K562 (cell line): Measurements from ENCODE around the gene AMBRA1. TPM values are rescaled to one million over a fixed set of nuclear protein-coding genes. Genes with fewer than 3 reads are reported as not detected.

Source experiments
- CHD4 ChIP-seq: fragments of 200-600 bp; sonication (generic); IDR thresholded peaks from 3 replicates; pipeline ENCODE4 v1.6.1; 2012; ENCODE audit warnings: low read depth, mild to moderate bottlenecking, mixed read lengths, low read length, inconsistent platforms; ENCODE audit not compliant: insufficient read depth, insufficient replicate concordance, poor library complexity, severe bottlenecking
- HCFC1 ChIP-seq: IDR thresholded peaks from 2 replicates; pipeline ENCODE4 v1.6.1; 2012; ENCODE audit warnings: low read depth, low read length, improper control_type of control experiment
- HDAC3 ChIP-seq: fragments of 450-650 bp; IDR thresholded peaks from 2 replicates; pipeline ENCODE4 v1.6.1; 2018; ENCODE audit warnings: borderline replicate concordance, mild to moderate bottlenecking, moderate library complexity; ENCODE audit not compliant: partially characterized antibody
- NR2C1 ChIP-seq, 2 experiments: fragments of 450-650 bp; IDR thresholded peaks; 2 replicates each; pipeline ENCODE4 v1.6.1; 2017; ENCODE audit warnings: mild to moderate bottlenecking in 2 of 2, antibody characterized with exemption in 1 of 2, inconsistent platforms in 1 of 2, missing compliant biosample characterization in 1 of 2, missing genetic modification characterization in 1 of 2
- RBM17 ChIP-seq: fragments of 200-400 bp; formaldehyde crosslinking; IDR thresholded peaks from 2 replicates; pipeline ENCODE4 v1.6.1; 2017; ENCODE audit warnings: low read depth, mild to moderate bottlenecking, low read length, borderline replicate concordance
- SIN3B ChIP-seq: fragments of 450-650 bp; IDR thresholded peaks from 2 replicates; pipeline ENCODE4 v1.6.1; 2017; ENCODE audit warnings: low read depth, mild to moderate bottlenecking, moderate library complexity
- SMAD2 ChIP-seq: fragments of 150-350 bp; IDR thresholded peaks from 2 replicates; pipeline ENCODE4 v1.6.1; 2014; ENCODE audit warnings: low read depth, mild to moderate bottlenecking, low read length
- TOE1 ChIP-seq, 2 experiments: fragments of 450-650 bp in 1 of 2; sonication (generic) in 1 of 2; formaldehyde crosslinking in 1 of 2; IDR thresholded peaks; 2 replicates each; pipeline versions ENCODE4 v1.7.1 to v1.8.0; 2016 to 2022; ENCODE audit warnings: borderline replicate concordance in 2 of 2, mild to moderate bottlenecking in 2 of 2, antibody characterized with exemption in 1 of 2, inconsistent platforms in 1 of 2, low read depth in 1 of 2, missing genetic modification reagents in 1 of 2, moderate library complexity in 1 of 2
- YY1 ChIP-seq, 3 experiments: IDR thresholded peaks; 2 replicates each; pipeline ENCODE4 v1.6.1; 2011; ENCODE audit warnings: low read length in 2 of 3, mild to moderate bottlenecking in 2 of 3, moderate library complexity in 2 of 3, borderline replicate concordance in 1 of 3, control low read depth in 1 of 3, low read depth in 1 of 3; ENCODE audit not compliant: insufficient read depth in 3 of 3, insufficient replicate concordance in 2 of 3, control insufficient read depth in 1 of 3, insufficient read length in 1 of 3; ENCODE audit errors: extremely low read depth in 1 of 3
- ZNF184 ChIP-seq: sonication (generic); formaldehyde crosslinking; IDR thresholded peaks from 2 replicates; pipeline ENCODE4 v1.5.0; 2020; ENCODE audit warnings: missing genetic modification reagents
- ZNF224 ChIP-seq: sonication (generic); formaldehyde crosslinking; IDR thresholded peaks from 2 replicates; pipeline ENCODE4 v1.8.0; 2022; ENCODE audit warnings: mild to moderate bottlenecking, missing genetic modification reagents
- polyA plus RNA-seq, 8 experiments: library from polyadenylated mRNA; depleted of rRNA in 4 of 8; stranded (reverse) in 5 of 8; unstranded in 3 of 8; fragments of >200 nt; fragmentation: Nextera tagmentation in 2 of 8; fragmentation: Illumina TruSeq in 1 of 8; extraction: Ambion mirVana in 2 of 8; extraction: Trizol in 1 of 8; gene quantifications; 2 replicates each; pipeline versions ENCODE4 v1.2.1 to v1.2.3, GENCODE V29; 2011 to 2014; ENCODE audit warnings: inconsistent platforms in 1 of 8, missing spikeins in 1 of 8
- total RNA-seq, 7 experiments: library from RNA; depleted of rRNA in 6 of 7; stranded (reverse); fragments of >200 nt in 6 of 7; fragmentation: Illumina TruSeq in 2 of 7; extraction: Trizol in 2 of 7; gene quantifications; 2 replicates each; pipeline versions ENCODE4 v1.2.1 to v1.2.3, GENCODE V29; 2011 to 2021; ENCODE audit warnings: low replicate concordance in 1 of 7
- TF ChIP-seq, protein P1 (sequence below), 2 experiments: fragments of 450-650 bp in 1 of 2; sonication (generic) in 1 of 2; formaldehyde crosslinking; conservative IDR thresholded peaks; 2 replicates each; pipeline versions ENCODE4 v1.4.0 to v1.8.1; 2020 to 2022; ENCODE audit warnings: mild to moderate bottlenecking in 1 of 2, missing genetic modification reagents in 1 of 2
- TF ChIP-seq, protein P2 (sequence below): sonication (generic); formaldehyde crosslinking; IDR thresholded peaks from 2 replicates; pipeline ENCODE4 v1.9.0; 2022; ENCODE audit warnings: mild to moderate bottlenecking, missing genetic modification reagents
- TF ChIP-seq, protein P3 (sequence below): fragments of 250-450 bp; sonication (Bioruptor Pico); IDR thresholded peaks from 2 replicates; pipeline ENCODE4 v1.8.0; 2021; ENCODE audit warnings: moderate library complexity, mild to moderate bottlenecking, inconsistent platforms
- TF ChIP-seq, protein P4 (sequence below): sonication (generic); formaldehyde crosslinking; IDR thresholded peaks from 2 replicates; pipeline ENCODE4 v1.8.0; 2022; ENCODE audit warnings: mild to moderate bottlenecking, missing genetic modification reagents
- TF ChIP-seq, protein P5 (sequence below): sonication (generic); formaldehyde crosslinking; IDR thresholded peaks from 2 replicates; pipeline ENCODE4 v1.8.0; 2022; ENCODE audit warnings: missing genetic modification reagents, mild to moderate bottlenecking, borderline replicate concordance
- TF ChIP-seq, protein P6 (sequence below): sonication (generic); formaldehyde crosslinking; IDR thresholded peaks from 2 replicates; pipeline ENCODE4 v1.8.1; 2023; ENCODE audit warnings: mild to moderate bottlenecking, missing genetic modification reagents

Gene AMBRA1
- total and polyA plus RNA-seq, 9 of the 15 experiments (the other 6 are each of a cell fraction or from before 2014, with no cell fraction given) = 0.15 to 24.5 (median 13.0) TPM

DNA sequence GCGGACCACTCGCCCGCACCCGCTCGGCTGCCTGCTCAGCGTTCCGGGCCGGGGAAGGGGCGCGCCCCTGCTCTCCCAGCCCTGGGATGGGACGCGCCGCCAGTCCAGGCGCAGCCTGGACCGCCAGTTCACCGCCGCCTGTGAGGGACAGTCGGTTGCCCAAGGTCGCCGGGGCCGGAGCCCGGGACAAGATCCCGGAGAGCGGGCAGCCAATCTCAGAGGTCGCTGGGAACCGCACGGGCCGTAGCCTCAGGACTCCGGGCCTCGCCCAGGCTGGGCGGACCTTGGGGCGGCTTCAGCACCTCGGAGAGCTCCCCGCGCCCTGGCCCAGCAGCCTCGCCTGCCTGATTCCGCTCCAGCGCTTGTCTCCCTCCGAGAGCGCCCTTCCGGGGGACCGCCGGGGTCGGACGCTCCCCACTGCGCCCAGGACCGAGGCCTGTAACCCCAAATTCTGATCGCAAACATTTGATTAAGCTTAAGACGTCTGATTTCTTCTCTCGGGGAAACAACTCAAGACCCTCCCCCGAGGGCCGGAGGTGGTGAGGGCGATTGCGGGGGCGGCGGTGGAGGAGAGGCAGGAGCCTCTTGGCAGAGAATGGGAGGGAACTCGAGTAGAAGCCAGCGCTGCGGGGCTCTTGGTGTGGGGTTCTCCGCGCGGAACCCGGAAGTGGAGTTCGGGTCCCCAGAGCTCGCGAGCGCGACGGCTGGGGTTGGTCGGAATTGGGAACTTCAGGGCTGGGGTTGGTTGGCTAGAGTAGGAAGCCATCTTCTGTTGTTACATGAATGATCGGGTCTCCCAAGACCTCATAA lies 201.2 kb downstream of the AMBRA1 start (continued):
- TF ChIP-seq HDAC3 = no peak
- no peak; the same call in 1 of the 2 replicates for TF ChIP-seq SIN3B
- TF ChIP-seq SMAD2 = no peak
- TF ChIP-seq, protein P1, sequence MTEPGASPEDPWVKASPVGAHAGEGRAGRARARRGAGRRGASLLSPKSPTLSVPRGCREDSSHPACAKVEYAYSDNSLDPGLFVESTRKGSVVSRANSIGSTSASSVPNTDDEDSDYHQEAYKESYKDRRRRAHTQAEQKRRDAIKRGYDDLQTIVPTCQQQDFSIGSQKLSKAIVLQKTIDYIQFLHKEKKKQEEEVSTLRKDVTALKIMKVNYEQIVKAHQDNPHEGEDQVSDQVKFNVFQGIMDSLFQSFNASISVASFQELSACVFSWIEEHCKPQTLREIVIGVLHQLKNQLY (CRISPR knock-in tag; conservative IDR thresholded peaks at IDR 0.05) = no peak
- peak in 2 of 3 experiments; percentile 42 to 51 for TF ChIP-seq YY1 (IDR thresholded peaks at IDR 0.05; ENCODE audit: borderline replicate concordance in 1 of 3, control insufficient read depth in 1 of 3, extremely low read depth in 1 of 3, insufficient read depth in 3 of 3, insufficient read length in 1 of 3, insufficient replicate concordance in 2 of 3, low read depth in 1 of 3, low read length in 2 of 3)
- TF ChIP-seq RBM17 = no peak
- no peak for TF ChIP-seq ZNF184 (CRISPR knock-in tag)
- 0 out of 2 replicates have a peak, but pooled peaks have one; percentile 32 for TF ChIP-seq TOE1 (IDR thresholded peaks at IDR 0.05; ENCODE audit: borderline replicate concordance)
- TF ChIP-seq TOE1 (CRISPR knock-in tag; IDR thresholded peaks at IDR 0.05; ENCODE audit: borderline replicate concordance, low read depth) = no peak; the same call in 1 of the 2 replicates
- TF ChIP-seq, protein P2, sequence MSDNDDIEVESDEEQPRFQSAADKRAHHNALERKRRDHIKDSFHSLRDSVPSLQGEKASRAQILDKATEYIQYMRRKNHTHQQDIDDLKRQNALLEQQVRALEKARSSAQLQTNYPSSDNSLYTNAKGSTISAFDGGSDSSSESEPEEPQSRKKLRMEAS (CRISPR knock-in tag) = peak; percentile 79
- TF ChIP-seq NR2C1 (IDR thresholded peaks at IDR 0.05) = no peak
- TF ChIP-seq NR2C1 (tag; IDR thresholded peaks at IDR 0.05) = no peak
- TF ChIP-seq, protein P3, sequence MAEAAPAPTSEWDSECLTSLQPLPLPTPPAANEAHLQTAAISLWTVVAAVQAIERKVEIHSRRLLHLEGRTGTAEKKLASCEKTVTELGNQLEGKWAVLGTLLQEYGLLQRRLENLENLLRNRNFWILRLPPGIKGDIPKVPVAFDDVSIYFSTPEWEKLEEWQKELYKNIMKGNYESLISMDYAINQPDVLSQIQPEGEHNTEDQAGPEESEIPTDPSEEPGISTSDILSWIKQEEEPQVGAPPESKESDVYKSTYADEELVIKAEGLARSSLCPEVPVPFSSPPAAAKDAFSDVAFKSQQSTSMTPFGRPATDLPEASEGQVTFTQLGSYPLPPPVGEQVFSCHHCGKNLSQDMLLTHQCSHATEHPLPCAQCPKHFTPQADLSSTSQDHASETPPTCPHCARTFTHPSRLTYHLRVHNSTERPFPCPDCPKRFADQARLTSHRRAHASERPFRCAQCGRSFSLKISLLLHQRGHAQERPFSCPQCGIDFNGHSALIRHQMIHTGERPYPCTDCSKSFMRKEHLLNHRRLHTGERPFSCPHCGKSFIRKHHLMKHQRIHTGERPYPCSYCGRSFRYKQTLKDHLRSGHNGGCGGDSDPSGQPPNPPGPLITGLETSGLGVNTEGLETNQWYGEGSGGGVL (CRISPR knock-in tag) = no peak
- TF ChIP-seq ZNF224 = peak; percentile 78; the same call in 1 of the 2 replicates
- TF ChIP-seq, protein P4, sequence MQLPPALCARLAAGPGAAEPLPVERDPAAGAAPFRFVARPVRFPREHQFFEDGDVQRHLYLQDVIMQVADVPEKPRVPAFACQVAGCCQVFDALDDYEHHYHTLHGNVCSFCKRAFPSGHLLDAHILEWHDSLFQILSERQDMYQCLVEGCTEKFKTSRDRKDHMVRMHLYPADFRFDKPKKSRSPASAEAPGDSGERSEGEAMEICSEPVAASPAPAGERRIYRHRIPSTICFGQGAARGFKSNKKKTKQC = peak; percentile 99
- TF ChIP-seq, protein P5, sequence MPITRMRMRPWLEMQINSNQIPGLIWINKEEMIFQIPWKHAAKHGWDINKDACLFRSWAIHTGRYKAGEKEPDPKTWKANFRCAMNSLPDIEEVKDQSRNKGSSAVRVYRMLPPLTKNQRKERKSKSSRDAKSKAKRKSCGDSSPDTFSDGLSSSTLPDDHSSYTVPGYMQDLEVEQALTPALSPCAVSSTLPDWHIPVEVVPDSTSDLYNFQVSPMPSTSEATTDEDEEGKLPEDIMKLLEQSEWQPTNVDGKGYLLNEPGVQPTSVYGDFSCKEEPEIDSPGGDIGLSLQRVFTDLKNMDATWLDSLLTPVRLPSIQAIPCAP (CRISPR knock-in tag) = peak; percentile 86; the same call in 1 of the 2 replicates
- peak; percentile 9; the same call in 1 of the 2 replicates for TF ChIP-seq HCFC1
- TF ChIP-seq, protein P6, sequence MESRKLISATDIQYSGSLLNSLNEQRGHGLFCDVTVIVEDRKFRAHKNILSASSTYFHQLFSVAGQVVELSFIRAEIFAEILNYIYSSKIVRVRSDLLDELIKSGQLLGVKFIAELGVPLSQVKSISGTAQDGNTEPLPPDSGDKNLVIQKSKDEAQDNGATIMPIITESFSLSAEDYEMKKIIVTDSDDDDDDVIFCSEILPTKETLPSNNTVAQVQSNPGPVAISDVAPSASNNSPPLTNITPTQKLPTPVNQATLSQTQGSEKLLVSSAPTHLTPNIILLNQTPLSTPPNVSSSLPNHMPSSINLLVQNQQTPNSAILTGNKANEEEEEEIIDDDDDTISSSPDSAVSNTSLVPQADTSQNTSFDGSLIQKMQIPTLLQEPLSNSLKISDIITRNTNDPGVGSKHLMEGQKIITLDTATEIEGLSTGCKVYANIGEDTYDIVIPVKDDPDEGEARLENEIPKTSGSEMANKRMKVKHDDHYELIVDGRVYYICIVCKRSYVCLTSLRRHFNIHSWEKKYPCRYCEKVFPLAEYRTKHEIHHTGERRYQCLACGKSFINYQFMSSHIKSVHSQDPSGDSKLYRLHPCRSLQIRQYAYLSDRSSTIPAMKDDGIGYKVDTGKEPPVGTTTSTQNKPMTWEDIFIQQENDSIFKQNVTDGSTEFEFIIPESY (CRISPR knock-in tag) = peak; percentile 80; the same call in 1 of the 2 replicates
- no peak for TF ChIP-seq CHD4
